GM12865 (cell line): ENCODE results near the gene ERFE.

Experiments used
- DNase-seq: peaks from one replicate; pipeline ENCODE4 v3.0.0; 2010; ENCODE audit warnings: low read depth
- H3K4me3 ChIP-seq: 2 replicates; pipeline ENCODE4 v1.5.1; 2011; ENCODE audit warnings: mild to moderate bottlenecking, low read depth, low read length, control low read depth
- CTCF ChIP-seq: IDR thresholded peaks from 2 replicates; pipeline ENCODE4 v1.5.1; 2011; ENCODE audit warnings: low read length, control low read depth, low read depth, inconsistent platforms; ENCODE audit not compliant: insufficient read depth; ENCODE audit errors: missing control alignments

Gene ERFE

GRCh38 chr2:238142382-238143205, 16.2 kb upstream of the ERFE start:
- H3K4me3 ChIP-seq = no peak overlapping the region
- no peak for TF ChIP-seq CTCF
- no peak for DNase-seq

GRCh38 chr2:238143239-238143951, 15.4 kb upstream of the ERFE start:
- TF ChIP-seq CTCF = no peak
- DNase-seq = no peak
- H3K4me3 ChIP-seq = no peak overlapping the region

- DNase-seq = no peak
- no peak for TF ChIP-seq CTCF
- H3K4me3 ChIP-seq = no peak overlapping the region
Observed at GRCh38 chr2:238144262-238144661, 14.5 kb upstream of the ERFE start.

GRCh38 chr2:238145046-238145445, 13.7 kb upstream of the ERFE start:
- no peak for TF ChIP-seq CTCF
- DNase-seq = no peak
- H3K4me3 ChIP-seq = no peak overlapping the region

GRCh38 chr2:238145851-238146250, 12.9 kb upstream of the ERFE start:
- DNase-seq = no peak
- H3K4me3 ChIP-seq = no peak overlapping the region
- no peak for TF ChIP-seq CTCF

- no peak overlapping the region for H3K4me3 ChIP-seq
- no peak for DNase-seq
- TF ChIP-seq CTCF = no peak
Observed at GRCh38 chr2:238146884-238147544, 11.8 kb upstream of the ERFE start.
